Endodermal cell (in vitro differentiated cells): ENCODE results near the gene PCGF3. TPM values are rescaled to one million over a fixed set of nuclear protein-coding genes. Genes with fewer than 3 reads are reported as not detected.
"Not testable (repeated sequence)": the region's sequence is repeated elsewhere in the genome, so short reads cannot be mapped to it uniquely, and the experiment has no call there.

ENCODE experiments used
- DNase-seq: peaks from one replicate; pipeline ENCODE4 v3.0.0-alpha.2; 2017
- H3K27ac ChIP-seq: 2 replicates; pipeline ENCODE4 v1.5.1; 2013; ENCODE audit warnings: mild to moderate bottlenecking, low read depth, low read length, moderate library complexity
- H3K27me3 ChIP-seq: 2 replicates; pipeline ENCODE4 v1.6.1; 2013; ENCODE audit warnings: mild to moderate bottlenecking, low read length, moderate library complexity; ENCODE audit not compliant: insufficient read depth, control insufficient read depth, poor library complexity, severe bottlenecking
- H3K36me3 ChIP-seq: 2 replicates; pipeline ENCODE4 v1.7.0; 2013; ENCODE audit warnings: mild to moderate bottlenecking, low read length, moderate library complexity; ENCODE audit not compliant: control insufficient read depth, insufficient read depth
- H3K4me1 ChIP-seq: one replicate; pipeline ENCODE4 v1.7.0; 2013; ENCODE audit warnings: low read length; ENCODE audit not compliant: control insufficient read depth, insufficient read depth
- H3K4me3 ChIP-seq: 2 replicates; pipeline ENCODE4 v1.5.1; 2013; ENCODE audit warnings: mild to moderate bottlenecking, low read length, moderate library complexity
- H3K9ac ChIP-seq: 2 replicates; pipeline ENCODE4 v1.6.1; 2013; ENCODE audit warnings: mild to moderate bottlenecking, low read length, moderate library complexity; ENCODE audit not compliant: poor library complexity, severe bottlenecking; ENCODE audit errors: extremely low read depth
- H3K9me3 ChIP-seq: 2 replicates; pipeline ENCODE4 v1.6.1; 2013; ENCODE audit warnings: mild to moderate bottlenecking, low read length, moderate library complexity; ENCODE audit not compliant: control insufficient read depth
- H3K27ac Mint-ChIP-seq: 2 replicates; pipeline ENCODE4 v1.8.0; 2020; ENCODE audit warnings: mixed read lengths
- H3K27me3 Mint-ChIP-seq: 2 replicates; pipeline ENCODE4 v1.8.0; 2021; ENCODE audit warnings: mild to moderate bottlenecking, mixed read lengths; ENCODE audit not compliant: insufficient read depth
- H3K36me3 Mint-ChIP-seq: 2 replicates; pipeline ENCODE4 v1.8.0; 2020; ENCODE audit warnings: low read depth, mixed read lengths
- H3K4me1 Mint-ChIP-seq: 2 replicates; pipeline ENCODE4 v1.8.0; 2020; ENCODE audit warnings: mixed read lengths
- H3K4me3 Mint-ChIP-seq: 2 replicates; pipeline ENCODE4 v1.8.0; 2020; ENCODE audit warnings: mild to moderate bottlenecking, moderate library complexity, mixed read lengths
- H3K9me3 Mint-ChIP-seq: 2 replicates; pipeline ENCODE4 v1.8.0; 2020; ENCODE audit warnings: mild to moderate bottlenecking, mixed read lengths
- CTCF ChIP-seq: fragments of 200-600 bp; sonication (generic); conservative IDR thresholded peaks from 2 replicates; pipeline ENCODE4 v1.5.0; 2021; ENCODE audit warnings: antibody characterized with exemption, mild to moderate bottlenecking
- WGBS, 2 experiments: methylation state at CpG; one replicate each; pipeline versions ENCODE4 v1.1.5 to v1.1.7; 2013; ENCODE audit warnings: missing lambda C conversion rate in 2 of 2, mixed read lengths in 1 of 2; ENCODE audit not compliant: insufficient coverage in 1 of 2, insufficient read length in 1 of 2; 5-methylcytosine and 5-hydroxymethylcytosine counted together
- total RNA-seq, 2 donors: library from RNA; stranded (reverse); fragmentation: NEBNext Ultra II Directional in 1 of 2; extraction: Animal tissue kit (Norgen Biotek cat#: 25700) in 1 of 2; gene quantifications; 2 replicates in 1 of 2; 3 replicates in 1 of 2; pipeline ENCODE4 v1.2.1, GENCODE V29; 2021

The PCGF3 gene
- total RNA-seq, 2 donors from 2014 or later, result 53.1 to 64.0 TPM

DNA sequence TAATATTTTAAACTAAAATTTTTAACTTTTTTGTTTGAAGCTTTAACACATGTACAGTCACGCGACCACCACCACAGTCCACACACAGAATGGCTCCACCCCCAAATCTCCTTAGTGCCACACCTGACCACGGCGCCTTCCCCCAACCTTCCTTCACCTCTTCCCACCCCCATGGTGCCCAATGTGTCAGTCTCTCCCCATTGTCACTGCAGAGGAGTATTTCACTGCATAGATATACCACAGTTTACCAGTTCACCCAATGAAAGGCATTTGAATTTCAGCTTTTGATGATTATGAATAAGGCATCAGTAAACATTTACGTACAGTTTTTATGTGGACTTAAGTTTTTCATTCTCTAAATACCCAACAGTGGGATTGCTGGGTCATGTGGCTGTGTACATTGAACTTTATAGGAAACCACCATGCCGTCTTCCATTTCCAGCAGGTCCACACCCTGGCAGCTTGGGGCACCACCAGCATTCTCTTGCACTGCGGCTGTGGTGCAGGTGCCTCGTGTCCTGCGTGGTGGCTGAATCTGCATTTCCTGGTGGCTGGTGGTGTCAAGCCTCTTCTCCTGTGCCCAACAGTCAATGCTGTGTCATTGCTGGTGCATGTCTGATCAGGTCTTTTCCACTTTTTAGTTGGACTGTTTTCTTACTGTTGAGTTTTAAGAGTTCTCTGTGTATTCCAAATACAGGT, 71.3 kb downstream of the PCGF3 start:
- Histone ChIP-seq H3K27me3 (no peaks in the 10 kb centered on the region), H3K4me1 (no peaks in the 10 kb centered on the region), H3K27ac (no peak overlapping the region), H3K4me3 (no peak overlapping the region), H3K9ac (no peak overlapping the region), H3K36me3 (peaks cover 77% of the 10 kb centered on the region), H3K9me3 (peaks cover 17% of the 10 kb centered on the region)
- H3K36me3 Mint-ChIP-seq, result peaks cover 71% of the 10 kb centered on the region
- 93 to 97% methylated on average over 7 to 9 of the region's 9 CpGs for WGBS, 2 experiments
- no peak for TF ChIP-seq CTCF
- H3K4me1 Mint-ChIP-seq, result peaks cover 12% of the 10 kb centered on the region
- no peak overlapping the region for H3K4me3 Mint-ChIP-seq
- H3K27ac Mint-ChIP-seq, result no peak overlapping the region
- no peak for DNase-seq
- H3K9me3 Mint-ChIP-seq, result peaks cover 7% of the 10 kb centered on the region
- no peaks in the 10 kb centered on the region for H3K27me3 Mint-ChIP-seq

DNA sequence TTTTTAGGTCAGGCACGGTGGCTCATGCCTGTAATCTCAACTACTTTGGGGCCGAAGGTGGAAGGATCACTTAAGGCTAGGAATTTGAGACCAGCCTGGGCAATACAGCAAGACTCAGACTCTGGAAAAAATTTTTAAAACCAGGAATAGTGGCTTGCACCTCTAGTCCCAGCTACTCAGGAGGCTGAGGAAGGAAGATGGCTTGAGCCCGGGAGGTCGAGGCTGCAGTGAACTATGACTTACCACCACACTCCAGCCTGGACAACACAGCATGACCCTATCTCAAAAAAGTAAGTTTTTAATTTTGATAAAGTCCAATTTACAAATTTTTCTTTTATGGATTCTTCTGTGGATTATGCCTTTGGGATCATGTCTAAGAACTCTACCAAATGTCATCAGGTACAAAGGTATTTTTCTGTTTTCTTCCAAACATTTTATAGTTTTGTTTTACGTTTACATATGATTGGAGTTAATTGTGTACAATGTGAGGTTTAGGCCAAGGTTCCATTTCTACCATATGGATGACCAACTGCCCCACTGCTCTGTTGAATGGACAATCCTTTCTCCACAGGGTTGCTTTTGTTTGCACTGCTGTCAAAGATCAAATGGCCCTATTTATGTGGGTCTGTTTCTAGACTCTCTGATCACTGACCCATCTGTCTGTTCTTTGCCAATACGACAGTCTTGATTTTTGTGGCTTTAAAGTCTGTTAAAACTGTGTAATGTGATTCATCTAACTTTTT, 72.1 kb downstream of the PCGF3 start:
- H3K4me3 Mint-ChIP-seq, result no peak overlapping the region
- H3K4me3 ChIP-seq, result no peak overlapping the region
- H3K27ac ChIP-seq, result no peak overlapping the region
- no peak overlapping the region for H3K27ac Mint-ChIP-seq
- WGBS, 2 experiments, result 87 to 96% methylated on average over 3 to 6 of the region's 6 CpGs
- peaks cover 17% of the 10 kb centered on the region for H3K9me3 ChIP-seq
- peaks cover 3% of the 10 kb centered on the region for H3K27me3 Mint-ChIP-seq
- no peak overlapping the region for H3K9ac ChIP-seq
- H3K27me3 ChIP-seq, result no peaks in the 10 kb centered on the region
- peaks cover 7% of the 10 kb centered on the region for H3K9me3 Mint-ChIP-seq
- no peak for DNase-seq
- no peak for TF ChIP-seq CTCF
- no peaks in the 10 kb centered on the region for H3K4me1 ChIP-seq
- peaks cover 76% of the 10 kb centered on the region for H3K36me3 ChIP-seq
- peaks cover 17% of the 10 kb centered on the region for H3K4me1 Mint-ChIP-seq
- H3K36me3 Mint-ChIP-seq, result peaks cover 68% of the 10 kb centered on the region

DNA sequence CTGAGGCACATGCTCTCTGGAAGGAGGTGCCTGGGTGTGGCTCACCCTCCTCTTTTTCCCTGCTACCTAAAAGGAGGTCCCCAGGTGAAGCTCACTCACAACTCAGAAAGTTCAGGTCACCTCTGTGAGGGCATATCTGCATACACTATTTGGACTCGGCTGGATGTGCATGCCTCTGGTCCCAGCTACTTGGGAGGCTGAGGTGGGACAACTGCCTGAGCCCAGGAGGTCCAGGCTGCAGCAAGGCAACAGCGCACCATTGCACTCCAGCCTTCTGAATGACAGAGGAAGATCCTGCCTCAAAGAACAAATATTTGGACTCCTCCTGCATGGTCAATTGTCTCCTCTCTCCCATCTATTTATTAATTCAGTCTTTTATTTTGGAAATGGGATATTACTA, 73.9 kb downstream of the PCGF3 start:
- H3K4me3 ChIP-seq, result peak overlapping the region; percentile 89
- Mint-ChIP-seq H3K4me1 (peaks cover 16% of the 10 kb centered on the region), H3K4me3 (peak overlapping the region; percentile 81), H3K27me3 (peaks cover 20% of the 10 kb centered on the region), H3K36me3 (peaks cover 59% of the 10 kb centered on the region), H3K27ac (peak overlapping the region; percentile 66), H3K9me3 (peaks cover 3% of the 10 kb centered on the region)
- peaks cover 16% of the 10 kb centered on the region for H3K27me3 ChIP-seq
- no peaks in the 10 kb centered on the region for H3K4me1 ChIP-seq
- DNase-seq, result no peak
- WGBS, 2 experiments, result 93 to 100% methylated on average over 2 of the region's 2 CpGs
- H3K27ac ChIP-seq, result no peak overlapping the region
- H3K9me3 ChIP-seq, result peaks cover 17% of the 10 kb centered on the region
- H3K36me3 ChIP-seq, result peaks cover 61% of the 10 kb centered on the region
- no peak for TF ChIP-seq CTCF
- H3K9ac ChIP-seq, result no peak overlapping the region

GRCh38 chr4:780255-780654, 74.6 kb downstream of the PCGF3 start:
- Mint-ChIP-seq H3K27ac (peak overlapping the region; percentile 92), H3K36me3 (peaks cover 53% of the 10 kb centered on the region), H3K4me3 (peak overlapping the region; percentile 81), H3K27me3 (peaks cover 27% of the 10 kb centered on the region), H3K4me1 (peaks cover 22% of the 10 kb centered on the region)
- Histone ChIP-seq H3K27me3 (peaks cover 23% of the 10 kb centered on the region), H3K36me3 (peaks cover 55% of the 10 kb centered on the region), H3K9ac (peak overlapping the region; percentile 100), H3K4me3 (peak overlapping the region; percentile 89), H3K9me3 (peaks cover 17% of the 10 kb centered on the region)
- not testable (repeated sequence) for H3K4me1 ChIP-seq, H3K27ac ChIP-seq, DNase-seq, H3K9me3 Mint-ChIP-seq
- WGBS, 2 experiments, result 90 to 92% methylated on average over 7 to 10 of the region's 10 CpGs
